Measurements from ENCODE around the gene UBAC1.

The UBAC1 gene

DNA sequence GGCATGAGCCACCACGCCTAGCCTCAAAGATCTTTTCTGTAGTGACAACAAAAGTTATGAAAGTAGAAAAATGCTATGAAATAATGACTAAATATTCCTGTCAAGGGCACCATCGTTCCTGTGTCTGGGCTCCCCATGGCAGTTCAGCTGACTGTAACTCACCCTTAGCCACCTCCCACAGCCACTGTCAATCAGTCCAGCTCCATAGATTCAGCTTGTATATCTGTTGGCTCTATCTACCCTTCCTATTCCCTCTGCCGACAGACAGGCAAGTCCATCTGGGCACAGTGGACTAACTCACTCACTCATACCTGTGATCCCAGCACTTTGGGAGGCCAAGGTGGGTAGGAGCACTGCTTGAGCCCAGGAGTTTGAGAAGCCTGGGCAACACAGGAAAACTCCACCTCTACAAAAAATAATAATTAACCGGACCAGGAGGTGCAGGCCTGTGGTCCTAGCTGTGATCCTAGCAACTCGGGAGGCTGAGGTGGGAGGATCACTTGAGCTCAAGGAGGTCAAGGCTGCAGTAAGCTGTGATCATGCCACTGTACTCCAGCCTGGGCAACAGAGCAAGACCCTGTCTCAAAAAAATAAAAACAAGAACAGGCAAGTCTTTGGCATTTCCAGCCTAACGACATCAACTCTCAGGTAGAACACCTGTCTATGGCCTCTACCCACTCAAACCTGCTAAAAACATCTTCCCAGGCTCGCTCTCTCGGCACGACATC is 60.0 kb downstream of the UBAC1 start:
- TF ChIP-seq FOXP2 (optimal IDR thresholded peaks at IDR 0.05; ENCODE audit: borderline replicate concordance, extremely low read depth, extremely low read length, insufficient read depth), result no peak
- no peak for TF ChIP-seq SIN3A (IDR thresholded peaks at IDR 0.05; ENCODE audit: borderline replicate concordance, insufficient read depth, low read length)
- TF ChIP-seq TAF1 (IDR thresholded peaks at IDR 0.05; ENCODE audit: borderline replicate concordance, insufficient read depth, low read length), result no peak
- TF ChIP-seq POLR2AphosphoS5 (IDR thresholded peaks at IDR 0.05; ENCODE audit: low read depth, low read length), result no peak
- TF ChIP-seq, protein P1, sequence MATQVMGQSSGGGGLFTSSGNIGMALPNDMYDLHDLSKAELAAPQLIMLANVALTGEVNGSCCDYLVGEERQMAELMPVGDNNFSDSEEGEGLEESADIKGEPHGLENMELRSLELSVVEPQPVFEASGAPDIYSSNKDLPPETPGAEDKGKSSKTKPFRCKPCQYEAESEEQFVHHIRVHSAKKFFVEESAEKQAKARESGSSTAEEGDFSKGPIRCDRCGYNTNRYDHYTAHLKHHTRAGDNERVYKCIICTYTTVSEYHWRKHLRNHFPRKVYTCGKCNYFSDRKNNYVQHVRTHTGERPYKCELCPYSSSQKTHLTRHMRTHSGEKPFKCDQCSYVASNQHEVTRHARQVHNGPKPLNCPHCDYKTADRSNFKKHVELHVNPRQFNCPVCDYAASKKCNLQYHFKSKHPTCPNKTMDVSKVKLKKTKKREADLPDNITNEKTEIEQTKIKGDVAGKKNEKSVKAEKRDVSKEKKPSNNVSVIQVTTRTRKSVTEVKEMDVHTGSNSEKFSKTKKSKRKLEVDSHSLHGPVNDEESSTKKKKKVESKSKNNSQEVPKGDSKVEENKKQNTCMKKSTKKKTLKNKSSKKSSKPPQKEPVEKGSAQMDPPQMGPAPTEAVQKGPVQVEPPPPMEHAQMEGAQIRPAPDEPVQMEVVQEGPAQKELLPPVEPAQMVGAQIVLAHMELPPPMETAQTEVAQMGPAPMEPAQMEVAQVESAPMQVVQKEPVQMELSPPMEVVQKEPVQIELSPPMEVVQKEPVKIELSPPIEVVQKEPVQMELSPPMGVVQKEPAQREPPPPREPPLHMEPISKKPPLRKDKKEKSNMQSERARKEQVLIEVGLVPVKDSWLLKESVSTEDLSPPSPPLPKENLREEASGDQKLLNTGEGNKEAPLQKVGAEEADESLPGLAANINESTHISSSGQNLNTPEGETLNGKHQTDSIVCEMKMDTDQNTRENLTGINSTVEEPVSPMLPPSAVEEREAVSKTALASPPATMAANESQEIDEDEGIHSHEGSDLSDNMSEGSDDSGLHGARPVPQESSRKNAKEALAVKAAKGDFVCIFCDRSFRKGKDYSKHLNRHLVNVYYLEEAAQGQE (IDR thresholded peaks at IDR 0.05; ENCODE audit: insufficient read depth in 1 of 2, low read depth in 2 of 2, low read length in 2 of 2), result no peak

GRCh38 chr9:135898634-135899407 is 62.4 kb downstream of the UBAC1 start:
- TF ChIP-seq POLR2AphosphoS5 (IDR thresholded peaks at IDR 0.05; ENCODE audit: low read depth, low read length) (no peak), TAF1 (IDR thresholded peaks at IDR 0.05; ENCODE audit: borderline replicate concordance, insufficient read depth, low read length) (no peak), SIN3A (IDR thresholded peaks at IDR 0.05; ENCODE audit: borderline replicate concordance, insufficient read depth, low read length) (no peak), FOXP2 (optimal IDR thresholded peaks at IDR 0.05; ENCODE audit: borderline replicate concordance, extremely low read depth, extremely low read length, insufficient read depth) (no peak)
- TF ChIP-seq, protein P1 (IDR thresholded peaks at IDR 0.05; ENCODE audit: insufficient read depth in 1 of 2, low read depth in 2 of 2, low read length in 2 of 2), result no peak

- no peak for TF ChIP-seq TAF1 (IDR thresholded peaks at IDR 0.05; ENCODE audit: borderline replicate concordance, insufficient read depth, low read length)
- TF ChIP-seq, protein P1 (IDR thresholded peaks at IDR 0.05; ENCODE audit: insufficient read depth in 1 of 2, low read depth in 2 of 2, low read length in 2 of 2), result no peak
- no peak for TF ChIP-seq FOXP2 (optimal IDR thresholded peaks at IDR 0.05; ENCODE audit: borderline replicate concordance, extremely low read depth, extremely low read length, insufficient read depth)
Observed at GRCh38 chr9:135896626-135897025, 64.5 kb downstream of the UBAC1 start.

GRCh38 chr9:135896205-135896604 is 65.0 kb downstream of the UBAC1 start:
- TF ChIP-seq TAF1 (IDR thresholded peaks at IDR 0.05; ENCODE audit: borderline replicate concordance, insufficient read depth, low read length) (no peak), SIN3A (IDR thresholded peaks at IDR 0.05; ENCODE audit: borderline replicate concordance, insufficient read depth, low read length) (no peak), POLR2AphosphoS5 (IDR thresholded peaks at IDR 0.05; ENCODE audit: low read depth, low read length) (no peak), FOXP2 (optimal IDR thresholded peaks at IDR 0.05; ENCODE audit: borderline replicate concordance, extremely low read depth, extremely low read length, insufficient read depth) (no peak)
- TF ChIP-seq, protein P1 (IDR thresholded peaks at IDR 0.05; ENCODE audit: insufficient read depth in 1 of 2, low read depth in 2 of 2, low read length in 2 of 2), result no peak

Measured in PFSK-1 (cell line).